Measurements from ENCODE around the gene CHSY1. TPM values are rescaled to one million over a fixed set of nuclear protein-coding genes. Genes with fewer than 3 reads are reported as not detected.

CHSY1 gene
- total RNA-seq, 1 experiment from 2014 or later, result 59.1 TPM

GRCh38 chr15:101150723-101151040 is 101.2 kb downstream of the CHSY1 start:
- Mint-ChIP-seq H3K36me3 (no peaks in the 10 kb centered on the region), H3K4me1 (peaks cover 23% of the 10 kb centered on the region), H3K27me3 (ENCODE audit: low read depth) (no peaks in the 10 kb centered on the region), H3K27ac (no peak overlapping the region), H3K9me3 (no peaks in the 10 kb centered on the region; the same call in 1 of the 2 replicates), H3K4me3 (no peak overlapping the region)
- ChIA-PET POLR2A (no interaction called here), CTCF (interaction anchor here (0.6 to 1.5 kb wide), 7 partner anchors 9 to 138 kb away, joined by 3 to 4 read pairs (median 3); no protein-coding TSS in a partner anchor)
- DNase-seq (ENCODE audit: low spot score), result no peak
- TF ChIP-seq FOXJ3 (CRISPR knock-in tag; IDR thresholded peaks at IDR 0.05; ENCODE audit: borderline replicate concordance) (no peak), EMX1 (CRISPR knock-in tag; IDR thresholded peaks at IDR 0.05) (no peak), JAZF1 (CRISPR knock-in tag; IDR thresholded peaks at IDR 0.05) (no peak), NFYB (CRISPR knock-in tag; conservative IDR thresholded peaks at IDR 0.05; ENCODE audit: low read depth) (no peak), HMGA2 (CRISPR knock-in tag; IDR thresholded peaks at IDR 0.05) (no peak), NFE2L1 (CRISPR knock-in tag; IDR thresholded peaks at IDR 0.05) (no peak), CBFB (CRISPR knock-in tag; IDR thresholded peaks at IDR 0.05; ENCODE audit: low read depth) (no peak), ZMAT4 (CRISPR knock-in tag; IDR thresholded peaks at IDR 0.05) (no peak), ZBTB21 (CRISPR knock-in tag; IDR thresholded peaks at IDR 0.05; ENCODE audit: borderline replicate concordance) (no peak), CREM (CRISPR knock-in tag; IDR thresholded peaks at IDR 0.05) (no peak), PRDM15 (CRISPR knock-in tag; IDR thresholded peaks at IDR 0.05) (no peak), RORB (CRISPR knock-in tag; IDR thresholded peaks at IDR 0.05) (no peak)
- TF ChIP-seq, protein P1, sequence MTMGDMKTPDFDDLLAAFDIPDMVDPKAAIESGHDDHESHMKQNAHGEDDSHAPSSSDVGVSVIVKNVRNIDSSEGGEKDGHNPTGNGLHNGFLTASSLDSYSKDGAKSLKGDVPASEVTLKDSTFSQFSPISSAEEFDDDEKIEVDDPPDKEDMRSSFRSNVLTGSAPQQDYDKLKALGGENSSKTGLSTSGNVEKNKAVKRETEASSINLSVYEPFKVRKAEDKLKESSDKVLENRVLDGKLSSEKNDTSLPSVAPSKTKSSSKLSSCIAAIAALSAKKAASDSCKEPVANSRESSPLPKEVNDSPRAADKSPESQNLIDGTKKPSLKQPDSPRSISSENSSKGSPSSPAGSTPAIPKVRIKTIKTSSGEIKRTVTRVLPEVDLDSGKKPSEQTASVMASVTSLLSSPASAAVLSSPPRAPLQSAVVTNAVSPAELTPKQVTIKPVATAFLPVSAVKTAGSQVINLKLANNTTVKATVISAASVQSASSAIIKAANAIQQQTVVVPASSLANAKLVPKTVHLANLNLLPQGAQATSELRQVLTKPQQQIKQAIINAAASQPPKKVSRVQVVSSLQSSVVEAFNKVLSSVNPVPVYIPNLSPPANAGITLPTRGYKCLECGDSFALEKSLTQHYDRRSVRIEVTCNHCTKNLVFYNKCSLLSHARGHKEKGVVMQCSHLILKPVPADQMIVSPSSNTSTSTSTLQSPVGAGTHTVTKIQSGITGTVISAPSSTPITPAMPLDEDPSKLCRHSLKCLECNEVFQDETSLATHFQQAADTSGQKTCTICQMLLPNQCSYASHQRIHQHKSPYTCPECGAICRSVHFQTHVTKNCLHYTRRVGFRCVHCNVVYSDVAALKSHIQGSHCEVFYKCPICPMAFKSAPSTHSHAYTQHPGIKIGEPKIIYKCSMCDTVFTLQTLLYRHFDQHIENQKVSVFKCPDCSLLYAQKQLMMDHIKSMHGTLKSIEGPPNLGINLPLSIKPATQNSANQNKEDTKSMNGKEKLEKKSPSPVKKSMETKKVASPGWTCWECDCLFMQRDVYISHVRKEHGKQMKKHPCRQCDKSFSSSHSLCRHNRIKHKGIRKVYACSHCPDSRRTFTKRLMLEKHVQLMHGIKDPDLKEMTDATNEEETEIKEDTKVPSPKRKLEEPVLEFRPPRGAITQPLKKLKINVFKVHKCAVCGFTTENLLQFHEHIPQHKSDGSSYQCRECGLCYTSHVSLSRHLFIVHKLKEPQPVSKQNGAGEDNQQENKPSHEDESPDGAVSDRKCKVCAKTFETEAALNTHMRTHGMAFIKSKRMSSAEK (CRISPR knock-in tag; IDR thresholded peaks at IDR 0.05; ENCODE audit: borderline replicate concordance), result no peak
- TF ChIP-seq, protein P2, sequence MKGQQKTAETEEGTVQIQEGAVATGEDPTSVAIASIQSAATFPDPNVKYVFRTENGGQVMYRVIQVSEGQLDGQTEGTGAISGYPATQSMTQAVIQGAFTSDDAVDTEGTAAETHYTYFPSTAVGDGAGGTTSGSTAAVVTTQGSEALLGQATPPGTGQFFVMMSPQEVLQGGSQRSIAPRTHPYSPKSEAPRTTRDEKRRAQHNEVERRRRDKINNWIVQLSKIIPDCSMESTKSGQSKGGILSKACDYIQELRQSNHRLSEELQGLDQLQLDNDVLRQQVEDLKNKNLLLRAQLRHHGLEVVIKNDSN (CRISPR knock-in tag; IDR thresholded peaks at IDR 0.05), result no peak
- TF ChIP-seq, protein P3, sequence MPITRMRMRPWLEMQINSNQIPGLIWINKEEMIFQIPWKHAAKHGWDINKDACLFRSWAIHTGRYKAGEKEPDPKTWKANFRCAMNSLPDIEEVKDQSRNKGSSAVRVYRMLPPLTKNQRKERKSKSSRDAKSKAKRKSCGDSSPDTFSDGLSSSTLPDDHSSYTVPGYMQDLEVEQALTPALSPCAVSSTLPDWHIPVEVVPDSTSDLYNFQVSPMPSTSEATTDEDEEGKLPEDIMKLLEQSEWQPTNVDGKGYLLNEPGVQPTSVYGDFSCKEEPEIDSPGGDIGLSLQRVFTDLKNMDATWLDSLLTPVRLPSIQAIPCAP (CRISPR knock-in tag; IDR thresholded peaks at IDR 0.05), result no peak
- TF ChIP-seq, protein P4, sequence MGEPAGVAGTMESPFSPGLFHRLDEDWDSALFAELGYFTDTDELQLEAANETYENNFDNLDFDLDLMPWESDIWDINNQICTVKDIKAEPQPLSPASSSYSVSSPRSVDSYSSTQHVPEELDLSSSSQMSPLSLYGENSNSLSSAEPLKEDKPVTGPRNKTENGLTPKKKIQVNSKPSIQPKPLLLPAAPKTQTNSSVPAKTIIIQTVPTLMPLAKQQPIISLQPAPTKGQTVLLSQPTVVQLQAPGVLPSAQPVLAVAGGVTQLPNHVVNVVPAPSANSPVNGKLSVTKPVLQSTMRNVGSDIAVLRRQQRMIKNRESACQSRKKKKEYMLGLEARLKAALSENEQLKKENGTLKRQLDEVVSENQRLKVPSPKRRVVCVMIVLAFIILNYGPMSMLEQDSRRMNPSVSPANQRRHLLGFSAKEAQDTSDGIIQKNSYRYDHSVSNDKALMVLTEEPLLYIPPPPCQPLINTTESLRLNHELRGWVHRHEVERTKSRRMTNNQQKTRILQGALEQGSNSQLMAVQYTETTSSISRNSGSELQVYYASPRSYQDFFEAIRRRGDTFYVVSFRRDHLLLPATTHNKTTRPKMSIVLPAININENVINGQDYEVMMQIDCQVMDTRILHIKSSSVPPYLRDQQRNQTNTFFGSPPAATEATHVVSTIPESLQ (CRISPR knock-in tag; IDR thresholded peaks at IDR 0.05), result no peak
- TF ChIP-seq, protein P5, sequence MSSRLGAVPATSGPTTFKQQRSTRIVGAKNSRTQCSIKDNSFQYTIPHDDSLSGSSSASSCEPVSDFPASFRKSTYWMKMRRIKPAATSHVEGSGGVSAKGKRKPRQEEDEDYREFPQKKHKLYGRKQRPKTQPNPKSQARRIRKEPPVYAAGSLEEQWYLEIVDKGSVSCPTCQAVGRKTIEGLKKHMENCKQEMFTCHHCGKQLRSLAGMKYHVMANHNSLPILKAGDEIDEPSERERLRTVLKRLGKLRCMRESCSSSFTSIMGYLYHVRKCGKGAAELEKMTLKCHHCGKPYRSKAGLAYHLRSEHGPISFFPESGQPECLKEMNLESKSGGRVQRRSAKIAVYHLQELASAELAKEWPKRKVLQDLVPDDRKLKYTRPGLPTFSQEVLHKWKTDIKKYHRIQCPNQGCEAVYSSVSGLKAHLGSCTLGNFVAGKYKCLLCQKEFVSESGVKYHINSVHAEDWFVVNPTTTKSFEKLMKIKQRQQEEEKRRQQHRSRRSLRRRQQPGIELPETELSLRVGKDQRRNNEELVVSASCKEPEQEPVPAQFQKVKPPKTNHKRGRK (CRISPR knock-in tag; IDR thresholded peaks at IDR 0.05; ENCODE audit: borderline replicate concordance), result no peak
- TF ChIP-seq, protein P6, sequence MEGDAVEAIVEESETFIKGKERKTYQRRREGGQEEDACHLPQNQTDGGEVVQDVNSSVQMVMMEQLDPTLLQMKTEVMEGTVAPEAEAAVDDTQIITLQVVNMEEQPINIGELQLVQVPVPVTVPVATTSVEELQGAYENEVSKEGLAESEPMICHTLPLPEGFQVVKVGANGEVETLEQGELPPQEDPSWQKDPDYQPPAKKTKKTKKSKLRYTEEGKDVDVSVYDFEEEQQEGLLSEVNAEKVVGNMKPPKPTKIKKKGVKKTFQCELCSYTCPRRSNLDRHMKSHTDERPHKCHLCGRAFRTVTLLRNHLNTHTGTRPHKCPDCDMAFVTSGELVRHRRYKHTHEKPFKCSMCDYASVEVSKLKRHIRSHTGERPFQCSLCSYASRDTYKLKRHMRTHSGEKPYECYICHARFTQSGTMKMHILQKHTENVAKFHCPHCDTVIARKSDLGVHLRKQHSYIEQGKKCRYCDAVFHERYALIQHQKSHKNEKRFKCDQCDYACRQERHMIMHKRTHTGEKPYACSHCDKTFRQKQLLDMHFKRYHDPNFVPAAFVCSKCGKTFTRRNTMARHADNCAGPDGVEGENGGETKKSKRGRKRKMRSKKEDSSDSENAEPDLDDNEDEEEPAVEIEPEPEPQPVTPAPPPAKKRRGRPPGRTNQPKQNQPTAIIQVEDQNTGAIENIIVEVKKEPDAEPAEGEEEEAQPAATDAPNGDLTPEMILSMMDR (IDR thresholded peaks at IDR 0.05), result no peak
- no peak for ATAC-seq

Measured in WTC11 (cell line).